DMS53 (cell line): Measurements from ENCODE around the gene DNAH5.
"Not testable (repeated sequence)": the region's sequence is repeated elsewhere in the genome, so short reads cannot be mapped to it uniquely, and the experiment has no call there.

Experiments
- DNase-seq: peaks from one replicate; lab custom pipeline; 2025; lab: John Stamatoyannopoulos, UW

The DNAH5 gene, protein sequence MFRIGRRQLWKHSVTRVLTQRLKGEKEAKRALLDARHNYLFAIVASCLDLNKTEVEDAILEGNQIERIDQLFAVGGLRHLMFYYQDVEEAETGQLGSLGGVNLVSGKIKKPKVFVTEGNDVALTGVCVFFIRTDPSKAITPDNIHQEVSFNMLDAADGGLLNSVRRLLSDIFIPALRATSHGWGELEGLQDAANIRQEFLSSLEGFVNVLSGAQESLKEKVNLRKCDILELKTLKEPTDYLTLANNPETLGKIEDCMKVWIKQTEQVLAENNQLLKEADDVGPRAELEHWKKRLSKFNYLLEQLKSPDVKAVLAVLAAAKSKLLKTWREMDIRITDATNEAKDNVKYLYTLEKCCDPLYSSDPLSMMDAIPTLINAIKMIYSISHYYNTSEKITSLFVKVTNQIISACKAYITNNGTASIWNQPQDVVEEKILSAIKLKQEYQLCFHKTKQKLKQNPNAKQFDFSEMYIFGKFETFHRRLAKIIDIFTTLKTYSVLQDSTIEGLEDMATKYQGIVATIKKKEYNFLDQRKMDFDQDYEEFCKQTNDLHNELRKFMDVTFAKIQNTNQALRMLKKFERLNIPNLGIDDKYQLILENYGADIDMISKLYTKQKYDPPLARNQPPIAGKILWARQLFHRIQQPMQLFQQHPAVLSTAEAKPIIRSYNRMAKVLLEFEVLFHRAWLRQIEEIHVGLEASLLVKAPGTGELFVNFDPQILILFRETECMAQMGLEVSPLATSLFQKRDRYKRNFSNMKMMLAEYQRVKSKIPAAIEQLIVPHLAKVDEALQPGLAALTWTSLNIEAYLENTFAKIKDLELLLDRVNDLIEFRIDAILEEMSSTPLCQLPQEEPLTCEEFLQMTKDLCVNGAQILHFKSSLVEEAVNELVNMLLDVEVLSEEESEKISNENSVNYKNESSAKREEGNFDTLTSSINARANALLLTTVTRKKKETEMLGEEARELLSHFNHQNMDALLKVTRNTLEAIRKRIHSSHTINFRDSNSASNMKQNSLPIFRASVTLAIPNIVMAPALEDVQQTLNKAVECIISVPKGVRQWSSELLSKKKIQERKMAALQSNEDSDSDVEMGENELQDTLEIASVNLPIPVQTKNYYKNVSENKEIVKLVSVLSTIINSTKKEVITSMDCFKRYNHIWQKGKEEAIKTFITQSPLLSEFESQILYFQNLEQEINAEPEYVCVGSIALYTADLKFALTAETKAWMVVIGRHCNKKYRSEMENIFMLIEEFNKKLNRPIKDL (N-terminal part only)

DNA sequence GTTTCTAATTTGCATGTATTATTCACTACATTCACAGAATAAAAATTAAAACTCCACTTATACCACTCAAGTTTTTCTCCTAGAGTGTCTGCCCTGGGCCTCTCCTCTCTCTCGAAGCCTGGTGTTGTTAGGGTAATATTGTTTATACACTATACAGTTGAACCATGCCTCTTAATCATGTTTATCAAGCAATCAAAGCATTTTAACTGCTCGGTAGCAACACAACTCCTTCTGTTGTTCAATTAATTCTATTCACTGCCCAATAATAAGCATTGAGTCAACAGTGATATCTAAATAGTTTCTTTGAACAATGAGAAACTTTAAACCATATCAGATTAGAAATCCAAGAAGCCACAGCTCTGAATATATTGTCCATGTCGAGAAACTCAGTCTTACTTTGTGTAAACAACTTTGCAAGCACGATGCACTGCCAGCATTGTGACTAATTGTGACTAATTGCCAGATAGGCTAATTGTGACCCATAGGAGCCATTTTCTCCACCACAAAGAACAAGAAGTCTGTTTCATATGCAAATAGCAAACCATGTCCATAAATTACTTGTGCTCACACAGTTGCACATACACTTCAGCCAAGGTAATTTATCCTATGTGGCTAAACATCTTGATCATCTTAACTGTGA lies at the start of gene DNAH5:
TSS of gene DNAH5 (minus strand) at position 129 of the 640 bp plus-strand sequence. CDS start 250 bp downstream, outside the sequence.
- DNase-seq = no peak

DNA sequence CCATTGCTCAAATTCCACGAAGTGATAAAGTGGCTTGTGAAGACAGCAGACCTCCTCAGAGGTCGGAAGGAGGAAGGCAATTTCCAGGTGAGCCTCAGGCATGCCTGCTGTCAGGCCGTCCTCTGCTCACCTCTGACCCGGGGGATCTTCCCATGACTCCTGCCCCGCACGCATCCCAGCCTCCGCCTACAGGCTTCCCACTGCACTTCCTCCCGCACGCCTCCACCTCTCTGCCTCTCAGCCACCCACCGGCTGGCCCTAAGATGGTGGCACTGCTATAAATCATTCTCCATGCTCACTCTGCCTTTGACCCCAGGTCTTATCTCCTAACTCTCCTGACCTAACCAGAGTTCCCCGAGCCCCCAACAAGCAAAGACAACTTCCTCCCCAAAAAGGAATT lies 49.4 kb upstream of the DNAH5 start:
- no peak for DNase-seq

DNA sequence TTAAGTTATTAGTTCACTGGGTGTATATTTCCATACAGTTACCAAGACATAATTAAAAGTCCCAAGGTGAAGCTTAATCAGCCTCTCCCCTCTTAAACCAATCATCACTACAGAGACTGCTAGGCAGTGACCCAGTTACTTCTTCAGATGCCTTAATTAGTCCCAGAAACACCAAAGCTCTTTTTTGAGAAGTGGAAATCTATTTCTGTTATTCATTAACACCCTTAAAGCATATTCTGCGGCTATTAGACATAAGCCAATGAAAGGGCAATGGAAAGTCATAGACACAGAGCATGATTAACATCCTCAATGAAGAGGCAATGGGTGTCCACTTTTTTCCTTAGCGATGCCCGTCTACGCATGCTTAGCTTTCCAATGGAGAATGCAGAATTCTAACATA lies 48.3 kb upstream of the DNAH5 start:
- no peak for DNase-seq

DNA sequence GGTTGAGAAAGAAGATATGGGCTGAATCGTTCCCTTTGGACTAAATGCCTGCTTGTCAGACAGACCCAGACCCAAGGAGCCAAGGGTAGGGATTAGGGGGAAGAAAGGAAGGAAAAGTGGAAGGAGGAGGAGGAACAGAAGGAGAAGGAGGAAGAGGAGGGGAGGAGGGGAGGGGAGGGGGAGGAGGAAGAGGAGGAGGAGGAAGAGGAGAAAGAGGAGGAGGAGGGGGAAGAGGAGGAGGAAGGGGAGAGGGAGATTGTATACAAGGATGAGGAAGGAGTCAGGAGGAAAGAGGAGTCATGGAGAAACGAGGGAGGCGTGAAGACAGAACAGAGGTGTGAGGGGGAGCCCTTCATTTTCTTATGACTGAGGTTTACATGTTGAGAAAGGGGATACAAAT lies 46.9 kb upstream of the DNAH5 start:
- no peak for DNase-seq

DNA sequence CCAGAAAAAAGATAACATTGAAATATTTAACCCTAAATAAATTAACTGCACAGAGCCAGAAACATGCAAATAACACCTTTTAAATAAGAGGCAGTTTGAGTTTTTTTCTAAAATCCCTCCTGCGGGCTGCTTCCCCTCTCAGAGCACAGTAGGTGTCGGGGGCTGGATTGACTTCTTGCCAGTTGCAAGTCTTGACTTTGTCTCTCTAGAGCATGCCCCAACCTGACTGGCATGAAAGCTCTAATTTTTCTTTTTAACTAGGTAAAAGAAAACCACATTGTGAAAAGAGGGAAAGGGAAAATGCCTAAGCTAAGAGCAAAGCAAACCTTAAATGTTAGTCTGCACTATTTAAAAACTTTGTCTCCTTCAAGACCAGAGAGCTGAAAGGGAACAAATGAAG lies 46.4 kb upstream of the DNAH5 start:
- DNase-seq = no peak

DNA sequence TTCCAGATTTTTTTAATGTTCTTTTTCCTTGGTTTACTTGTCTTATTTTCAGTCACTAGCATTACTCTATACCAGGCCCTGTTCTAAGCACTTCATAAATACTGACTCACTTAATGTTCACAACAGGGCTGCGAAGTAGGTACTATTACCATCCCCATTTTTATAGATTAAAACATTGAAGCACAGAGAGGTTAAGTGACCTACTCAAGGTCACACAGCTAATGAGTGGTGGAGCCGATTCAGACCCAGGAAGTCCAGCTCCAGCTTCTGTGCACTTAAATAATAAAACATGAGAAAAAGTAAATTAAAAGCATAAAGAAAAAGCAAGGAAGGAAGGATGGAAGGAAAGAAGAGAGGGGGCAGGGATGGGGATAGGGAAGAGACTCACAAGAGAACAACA lies 45.3 kb upstream of the DNAH5 start:
- DNase-seq = no peak

DNA sequence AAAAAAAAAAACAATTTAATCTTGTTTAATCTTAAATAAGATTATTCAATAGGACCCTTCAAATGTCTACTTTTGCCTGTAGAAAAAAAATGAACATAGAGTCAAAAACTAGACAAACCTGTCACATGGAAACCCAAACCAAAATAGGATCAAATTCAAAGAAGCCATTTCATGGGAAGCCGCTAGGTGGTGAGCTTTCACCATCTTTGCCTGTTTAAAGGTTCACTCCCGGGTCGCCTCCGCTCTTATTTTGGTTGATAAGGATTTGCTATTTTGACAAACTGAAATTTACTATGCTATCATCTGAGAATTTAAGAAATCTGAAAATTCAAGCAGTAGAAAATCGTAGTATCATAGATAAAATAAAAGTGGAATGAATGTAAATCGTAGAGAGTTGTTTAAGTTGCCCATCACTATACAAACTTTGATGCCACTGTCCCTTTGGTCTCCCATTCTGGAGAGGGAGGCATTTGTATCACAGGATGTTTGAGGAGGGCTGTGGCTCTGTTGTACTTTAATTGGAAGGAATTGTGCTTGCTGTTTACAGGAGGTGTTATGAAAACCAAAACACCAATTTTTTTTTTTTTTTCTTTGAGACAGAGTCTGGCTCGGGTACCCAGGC lies 43.5 kb upstream of the DNAH5 start:
- peak; percentile 86 for DNase-seq

DNA sequence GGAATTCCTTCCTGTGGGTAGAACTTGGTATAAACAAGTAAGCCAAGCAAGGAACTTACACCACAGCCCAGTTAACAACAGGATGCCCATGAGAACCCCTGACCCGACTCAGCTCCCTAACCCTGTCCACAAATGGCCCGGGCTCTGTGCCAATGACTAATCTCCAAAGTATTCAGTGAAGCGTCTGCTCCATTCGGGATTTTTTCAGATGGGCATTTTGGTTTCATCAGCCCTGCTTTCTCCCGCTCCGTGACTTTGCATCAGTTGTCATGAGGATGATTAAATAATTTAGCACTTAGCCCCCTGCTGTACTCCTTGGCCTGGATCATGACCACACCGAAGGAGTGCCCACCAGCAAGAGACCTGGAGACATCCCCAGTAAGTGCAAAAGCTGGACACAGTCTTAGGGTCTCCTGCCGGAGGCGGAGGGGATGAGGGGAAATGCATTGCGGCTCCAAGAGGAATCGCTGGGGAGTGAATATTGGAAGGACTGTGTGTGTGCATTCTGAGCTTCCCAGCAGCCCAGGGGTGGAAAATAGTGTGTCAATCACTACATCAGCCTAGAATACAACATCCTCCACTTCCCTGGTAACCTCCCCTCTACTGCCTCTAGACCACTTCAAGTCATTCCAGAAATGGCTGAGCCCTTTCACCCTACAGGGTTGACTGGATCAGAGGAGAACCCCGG lies 41.4 kb upstream of the DNAH5 start:
- peak; percentile 54 for DNase-seq

DNA sequence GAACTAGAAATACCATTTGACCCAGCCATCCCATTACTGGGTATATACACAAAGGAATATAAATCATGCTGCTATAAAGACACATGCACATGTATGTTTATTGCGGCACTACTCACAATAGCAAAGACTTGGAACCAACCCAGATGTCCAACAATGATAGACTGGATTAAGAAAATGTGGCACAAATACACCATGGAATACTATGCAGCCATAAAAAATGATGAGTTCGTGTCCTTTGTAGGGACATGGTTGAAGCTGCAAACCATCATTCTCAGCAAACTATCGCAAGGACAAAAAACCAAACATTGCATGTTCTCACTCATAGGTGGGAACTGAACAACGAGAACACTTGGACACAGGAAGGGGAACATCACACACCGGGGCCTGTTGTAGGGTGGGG lies 40.4 kb upstream of the DNAH5 start:
- DNase-seq = not testable (repeated sequence)

DNA sequence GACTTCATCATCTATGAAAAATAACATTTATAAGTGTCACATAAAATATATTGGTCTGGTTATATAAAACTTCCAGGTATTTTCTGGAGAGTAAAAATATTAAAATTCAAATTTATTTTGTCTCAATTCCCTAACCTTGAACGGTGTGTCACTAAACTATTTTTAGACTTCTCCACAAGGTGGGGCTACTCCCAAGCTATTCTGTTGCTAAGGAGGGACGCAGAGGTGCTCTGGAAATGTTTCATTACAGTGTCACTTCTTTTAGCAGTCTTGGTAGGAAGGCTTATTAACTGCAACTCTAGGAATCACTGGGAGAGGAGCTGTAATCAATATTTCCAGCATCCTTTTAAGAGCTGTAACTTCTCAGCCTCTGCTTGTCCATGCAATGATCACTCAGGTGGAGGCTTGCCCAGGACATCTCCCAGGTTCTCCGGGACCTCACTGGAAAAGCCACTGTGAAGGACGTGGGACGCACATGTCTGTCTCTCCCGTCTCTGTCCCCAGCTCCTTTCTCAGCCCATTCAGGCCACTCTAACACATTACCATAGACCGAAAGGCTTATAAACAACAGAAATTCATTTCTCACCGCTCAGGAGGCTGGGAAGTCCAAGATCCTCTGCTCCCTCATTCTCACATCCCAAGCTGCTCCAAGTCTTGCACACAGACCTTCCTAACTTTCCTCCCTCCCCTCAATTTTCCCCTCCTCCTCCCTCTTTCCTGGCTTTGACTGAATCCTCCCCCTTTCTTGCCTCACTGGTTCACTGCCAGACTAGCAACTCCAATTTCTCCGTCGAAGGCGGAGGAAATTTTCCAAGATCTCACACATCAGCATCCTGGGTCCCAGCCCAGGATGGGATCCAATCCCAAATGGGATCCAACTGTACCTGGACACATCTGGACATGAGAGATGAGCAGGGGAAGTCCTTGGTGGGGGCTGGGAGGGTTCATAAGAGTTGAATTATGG lies 32.7 kb upstream of the DNAH5 start:
- DNase-seq = peak; percentile 75

DNA sequence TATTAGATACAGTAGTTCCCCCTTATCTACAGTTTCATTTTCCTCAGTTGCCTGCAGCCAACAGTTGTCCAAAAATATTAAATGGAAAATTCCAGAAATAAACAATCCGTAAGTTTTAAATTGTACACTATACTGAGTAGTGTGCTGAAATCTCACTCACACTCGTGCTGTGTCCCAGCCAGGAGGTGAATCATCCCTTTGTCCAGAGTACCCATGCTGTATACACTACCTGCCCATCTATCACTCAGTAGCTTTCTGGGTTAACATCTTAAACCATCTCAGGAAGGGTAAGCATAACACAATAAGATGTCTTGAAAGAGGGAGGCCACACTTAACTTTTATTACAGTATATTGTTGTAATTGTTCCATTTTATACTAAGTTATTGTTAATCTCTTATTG lies 31.7 kb upstream of the DNAH5 start:
- DNase-seq = no peak

DNA sequence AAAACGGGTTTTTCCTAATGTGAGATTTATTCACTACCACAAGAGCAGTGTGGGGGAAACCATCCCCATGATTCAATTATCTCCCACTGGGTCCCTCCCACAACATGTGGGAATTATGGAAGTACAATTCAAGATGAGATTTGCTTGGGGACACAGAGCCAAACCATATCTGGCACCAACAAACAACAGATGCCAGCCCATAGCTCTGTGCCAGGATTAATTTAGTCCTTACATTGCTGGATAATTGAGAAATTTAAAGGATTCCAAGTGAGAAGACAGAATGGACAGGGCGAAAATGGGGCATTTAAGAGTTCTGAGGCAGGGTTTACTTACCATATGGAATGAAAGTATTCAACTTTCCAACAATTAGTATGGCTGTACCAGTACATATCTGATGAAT lies 30.8 kb upstream of the DNAH5 start:
- DNase-seq = no peak

DNA sequence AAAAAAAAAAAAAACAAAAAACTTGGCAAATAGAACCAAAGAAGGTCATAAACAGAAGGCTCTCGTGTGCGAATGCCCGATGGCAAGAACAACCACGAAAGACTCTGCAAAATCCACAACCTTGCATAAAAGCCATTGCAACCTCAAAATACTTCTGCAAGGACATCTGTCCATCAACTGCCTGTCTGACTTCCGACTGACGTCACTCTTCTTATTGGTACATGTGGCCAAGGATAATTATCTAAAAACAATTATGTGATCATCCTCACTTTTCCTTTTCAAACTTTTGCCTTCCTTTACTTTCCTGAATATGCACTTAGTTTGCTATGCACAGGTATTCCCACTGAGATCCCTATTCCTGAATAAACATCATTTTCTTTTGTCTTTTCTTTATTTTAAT lies 29.2 kb upstream of the DNAH5 start:
- no peak for DNase-seq

DNA sequence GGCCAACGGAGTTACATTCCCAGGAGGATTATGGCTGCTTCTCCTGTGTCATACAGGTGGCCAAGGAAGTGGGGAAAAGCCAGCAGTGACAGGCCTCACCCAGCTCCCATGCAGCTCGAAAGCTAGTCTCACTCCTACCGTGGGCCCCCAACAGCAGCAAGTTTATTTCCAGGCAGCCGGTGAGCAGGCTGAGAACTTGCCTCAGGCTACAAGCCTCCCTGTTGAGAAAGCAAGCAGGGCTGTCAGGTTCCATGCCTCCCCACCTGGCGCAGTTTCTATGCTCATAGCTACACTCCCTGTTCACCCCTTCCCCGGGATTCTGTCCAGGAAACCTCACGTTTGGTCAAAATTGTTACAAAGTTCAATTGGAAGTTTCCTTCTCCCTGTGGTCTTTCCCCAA lies 27.5 kb upstream of the DNAH5 start:
- DNase-seq = no peak

DNA sequence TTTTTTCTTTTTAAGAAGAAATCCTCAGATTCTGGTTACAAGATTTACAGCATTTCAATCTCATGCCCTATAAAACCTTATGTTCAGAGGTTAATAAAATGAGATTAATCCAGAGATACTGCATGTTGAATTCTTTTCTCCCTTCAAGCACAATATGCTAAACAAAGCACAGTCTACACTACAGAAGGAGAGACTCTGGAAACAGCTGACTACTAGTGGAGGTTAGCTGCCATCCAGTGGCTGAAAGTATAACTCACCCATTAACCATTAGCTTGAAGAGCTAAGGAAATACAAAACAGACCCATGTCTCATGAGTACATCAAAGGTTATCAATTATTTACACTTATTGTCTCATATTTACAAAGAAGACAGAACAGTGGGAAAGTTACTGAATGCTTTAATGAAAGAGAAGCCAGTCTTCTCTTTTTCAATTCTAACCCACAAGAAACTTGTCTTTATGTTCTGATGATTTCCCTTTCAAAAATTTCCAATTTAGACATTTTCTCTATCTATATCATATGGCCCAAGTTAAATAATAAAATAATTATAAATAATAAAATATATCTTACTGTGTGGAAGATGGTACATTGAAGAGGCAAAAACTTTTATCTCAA lies 12.7 kb upstream of the DNAH5 start:
- peak; percentile 87 for DNase-seq

DNA sequence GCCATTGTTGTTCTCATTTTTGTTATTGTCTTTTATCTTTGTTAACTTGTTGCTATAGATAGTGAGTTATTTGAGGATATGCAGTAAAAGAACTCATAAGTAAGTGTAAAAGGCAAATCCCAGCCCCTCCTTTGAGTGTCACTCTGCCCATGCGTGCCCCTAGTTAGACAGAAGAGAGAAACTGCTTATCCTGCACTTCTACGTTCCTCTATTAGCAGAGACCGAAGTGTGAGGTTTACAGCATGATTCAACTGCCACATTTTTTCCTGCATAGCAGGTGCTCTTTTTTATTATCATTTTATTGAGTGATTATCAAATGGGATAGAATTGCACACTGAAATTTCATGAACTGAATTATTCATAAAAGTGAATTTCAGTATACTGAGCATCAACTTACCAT lies 12.0 kb upstream of the DNAH5 start:
- DNase-seq = no peak

DNA sequence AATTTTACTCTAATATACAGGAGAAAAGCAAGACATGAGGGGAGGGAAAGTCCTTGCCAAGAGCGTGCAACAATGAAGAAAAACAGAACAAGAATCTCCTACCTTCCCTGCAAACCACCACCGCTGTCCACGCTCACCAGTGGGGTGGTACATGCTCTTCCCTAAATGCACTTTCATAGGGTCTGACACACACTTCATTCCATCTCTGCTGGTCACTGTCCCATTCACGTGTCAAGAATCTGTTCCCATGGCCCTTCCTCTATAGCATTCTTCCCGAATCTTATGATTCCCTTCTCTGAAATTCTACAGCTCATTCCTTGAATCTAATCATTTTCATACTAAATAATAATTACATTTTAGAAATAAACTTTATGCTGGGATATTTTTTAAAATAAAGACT lies 11.4 kb upstream of the DNAH5 start:
- no peak for DNase-seq

DNA sequence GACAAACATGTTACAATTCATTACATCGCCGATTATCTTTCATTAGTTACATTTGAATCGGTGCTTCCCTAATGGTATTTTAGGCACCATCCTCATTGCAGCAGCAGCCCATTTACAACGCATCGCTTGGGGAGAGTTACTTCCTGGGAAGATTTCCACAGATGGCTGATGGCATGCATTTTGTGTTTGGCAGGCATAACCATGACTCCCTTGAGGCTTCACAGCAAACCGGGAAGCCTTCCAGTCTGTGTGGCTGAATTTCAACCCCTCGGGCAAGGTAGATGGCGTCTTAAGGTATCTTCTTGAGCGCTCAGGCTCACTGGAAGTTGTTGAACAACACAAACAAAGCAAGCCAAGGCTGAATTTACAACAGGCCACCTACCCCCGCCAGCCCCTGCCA lies 1.6 kb upstream of the DNAH5 start:
- no peak for DNase-seq

DNA sequence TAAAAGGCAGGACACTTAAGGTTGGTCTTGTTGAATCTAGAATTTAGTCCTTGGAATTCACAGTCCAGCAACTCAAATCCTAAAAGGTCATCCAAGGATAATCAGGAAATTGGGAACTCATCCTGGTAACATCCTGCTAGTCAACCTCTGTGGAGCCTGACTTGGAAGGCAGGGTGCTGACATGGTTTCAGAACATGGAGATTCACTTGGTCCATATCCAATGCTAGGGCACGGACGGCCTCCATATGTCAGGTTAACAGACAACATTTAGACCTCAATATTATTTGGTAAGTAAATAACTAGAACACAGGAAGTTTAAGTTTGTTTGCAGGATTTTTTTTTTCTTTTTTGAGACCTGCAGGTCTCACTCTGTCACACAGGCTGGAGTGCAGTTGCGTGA lies 783 bp upstream of the DNAH5 start:
- DNase-seq = no peak
